Endometrial microvascular endothelial cells (primary cell): ENCODE results near the gene PSMD3. TPM values are rescaled to one million over a fixed set of nuclear protein-coding genes. Genes with fewer than 3 reads are reported as not detected.

Experiments used
- in situ Hi-C: cut with HindIII; loops from 2 replicates; pipeline ENCODE4 v1.10.0; 2017; ENCODE audit warnings: low sequenced_read_pairs, low pct_unique_long_range_greater_than_20kb; ENCODE audit errors: inconsistent ontology term
- total RNA-seq: library from RNA; depleted of rRNA; stranded (reverse); fragments of >200 nt; gene quantifications from one replicate; pipeline ENCODE4 v1.2.3, GENCODE V29; 2015; ENCODE audit errors: inconsistent ontology term

The PSMD3 gene
- total RNA-seq, 1 donor from 2014 or later = 212 TPM

DNA sequence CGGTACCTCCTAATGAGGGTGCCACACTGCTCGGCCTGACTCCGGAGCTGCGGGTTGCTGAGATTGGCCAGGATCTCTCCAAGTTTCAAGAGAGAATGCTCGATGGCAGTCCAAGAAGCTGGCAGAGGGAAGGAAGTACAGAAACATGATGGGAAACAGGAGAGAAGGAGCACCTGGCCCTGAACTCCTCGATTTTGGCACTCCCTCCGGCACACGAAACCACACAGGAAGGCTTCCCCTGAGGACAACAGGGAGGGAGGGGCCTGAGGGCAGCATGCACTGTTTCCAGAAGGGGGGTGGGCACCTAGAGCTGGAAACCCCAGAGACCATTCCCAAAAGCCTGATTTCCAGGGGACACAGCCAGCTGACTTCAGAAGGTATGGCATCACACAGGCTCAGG is 52.7 kb downstream of the PSMD3 start:
- in situ Hi-C loops = no loop called here

DNA sequence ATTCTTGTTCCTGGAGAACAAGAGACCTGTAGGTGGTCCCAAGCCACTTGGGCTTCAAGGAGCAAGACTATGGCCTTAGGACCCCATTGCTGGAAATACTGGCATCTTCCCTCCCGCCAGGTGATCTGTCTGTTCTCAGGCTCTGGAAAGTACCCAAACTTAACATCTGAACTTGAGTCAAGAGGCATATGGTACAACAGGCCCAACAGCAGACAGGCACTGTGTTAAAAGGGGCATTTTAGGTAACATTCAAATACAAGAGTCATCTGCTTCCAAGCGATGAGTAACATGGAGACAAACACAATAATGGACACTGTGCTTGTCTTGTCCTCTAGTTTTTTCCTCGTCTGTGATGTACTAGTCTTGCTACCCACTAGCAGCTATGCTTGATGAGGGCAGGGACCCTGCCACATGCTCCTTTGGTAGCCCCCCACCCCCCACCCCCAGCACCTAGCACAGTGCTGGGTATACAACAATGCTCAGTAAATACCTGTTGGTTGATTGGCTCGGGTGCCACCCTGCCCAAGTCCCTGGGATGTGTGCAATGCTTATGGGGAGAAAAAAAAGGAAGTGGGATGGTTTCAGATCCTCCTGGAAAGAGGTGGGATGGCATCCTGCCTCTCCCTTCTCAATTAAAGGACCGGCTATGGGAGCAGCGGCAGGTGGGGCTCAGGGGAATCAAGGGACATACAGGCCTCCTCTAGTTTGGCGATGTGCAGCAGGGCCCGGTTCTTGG is 54.0 kb downstream of the PSMD3 start:
- in situ Hi-C loops = no loop called here

DNA sequence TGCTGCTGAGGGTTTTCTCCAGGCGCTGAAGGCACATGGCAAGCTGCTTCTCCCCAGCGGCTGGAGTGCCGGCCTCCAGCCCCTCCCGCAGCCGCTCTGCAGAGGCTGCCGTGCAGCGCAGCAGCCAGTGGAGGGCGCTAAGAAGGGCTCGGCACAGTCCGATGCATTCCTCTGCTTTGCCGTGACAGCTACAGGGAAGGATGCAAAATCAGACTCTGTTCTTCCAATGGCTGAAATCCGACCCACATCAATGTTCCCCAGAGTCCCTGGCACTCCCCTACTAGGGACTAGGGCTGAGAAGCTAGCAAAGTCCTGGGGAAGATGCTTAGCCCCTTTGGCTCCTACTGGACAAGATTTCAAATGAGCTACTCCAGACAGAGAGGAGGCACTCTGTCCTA is 54.6 kb downstream of the PSMD3 start:
- in situ Hi-C loops = no loop called here

DNA sequence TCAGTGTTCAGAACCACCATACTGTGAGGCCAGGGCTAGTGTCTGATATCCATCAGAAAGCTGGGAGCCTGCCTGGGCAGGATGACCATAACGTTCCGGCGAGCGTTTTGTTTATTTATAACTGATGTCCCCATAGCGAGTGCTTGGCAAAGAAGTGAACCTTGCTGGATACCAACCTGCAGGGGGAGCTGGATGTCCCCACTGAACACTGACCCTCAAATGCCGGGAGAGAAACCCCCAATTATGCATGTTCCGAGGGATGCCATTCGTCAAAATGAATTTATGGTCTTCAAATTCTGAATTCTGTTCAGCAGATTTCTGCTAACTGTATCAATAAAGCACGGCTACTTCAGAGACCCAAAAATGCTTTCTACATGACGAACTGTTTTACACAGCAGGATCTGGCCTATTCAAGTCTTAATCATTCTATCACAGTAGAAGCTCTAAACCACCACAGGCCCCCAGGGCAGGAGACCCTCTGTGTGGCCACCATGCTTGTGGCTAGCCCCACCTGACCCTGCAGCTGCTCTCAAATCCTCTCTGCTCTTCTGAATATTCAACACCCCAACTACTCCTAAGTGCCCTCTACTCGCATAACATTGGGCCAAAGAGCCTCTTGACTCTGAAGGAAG is 58.4 kb downstream of the PSMD3 start:
- in situ Hi-C loops = no loop called here

DNA sequence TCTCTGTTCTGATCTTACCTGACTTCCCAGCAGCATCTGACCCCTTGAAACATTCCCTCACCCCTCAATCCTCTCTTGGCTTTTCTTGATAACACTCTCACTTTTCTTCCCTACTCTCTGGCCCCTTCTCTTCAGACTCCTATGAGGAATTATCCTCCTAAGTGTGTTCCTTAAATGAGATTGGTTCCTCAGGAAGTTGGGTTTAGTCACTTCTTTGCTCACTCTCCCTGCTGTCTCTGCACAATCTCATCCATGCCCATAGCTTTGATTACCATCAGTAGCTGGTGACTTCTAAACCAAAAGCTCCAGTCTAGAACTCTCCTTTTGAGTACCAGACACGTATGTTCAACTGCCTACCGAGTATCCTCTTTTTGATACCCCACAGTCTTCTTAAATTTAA is 60.6 kb downstream of the PSMD3 start:
- in situ Hi-C loops = no loop called here

Other genes with a start within 250 kb of the PSMD3 start
- not detected for gene GRB7, start 242.9 kb upstream of the PSMD3 start, total RNA-seq
- gene IKZF3, start 116.5 kb upstream of the PSMD3 start, total RNA-seq = not detected
- not detected for gene ZPBP2, start 112.6 kb upstream of the PSMD3 start, total RNA-seq
- gene GSDMB, start 62.2 kb upstream of the PSMD3 start, total RNA-seq = 0.19 TPM
- 13.8 TPM for gene ORMDL3, start 53.2 kb upstream of the PSMD3 start, total RNA-seq
- gene LRRC3C, start 53.1 kb upstream of the PSMD3 start, total RNA-seq = not detected
- not detected for gene GSDMA, start 17.8 kb upstream of the PSMD3 start, total RNA-seq
- 25.4 TPM for gene CSF3, start 34.6 kb downstream of the PSMD3 start, total RNA-seq
- gene MED24, start 73.6 kb downstream of the PSMD3 start, total RNA-seq = 135 TPM
- gene THRA, start 82.2 kb downstream of the PSMD3 start, total RNA-seq = 17.8 TPM
- gene NR1D1, start 119.8 kb downstream of the PSMD3 start, total RNA-seq = 2.2 TPM
- 78.9 TPM for gene MSL1, start 141.2 kb downstream of the PSMD3 start, total RNA-seq
- gene CASC3, start 159.7 kb downstream of the PSMD3 start, total RNA-seq = 48.9 TPM
- 2.6 TPM for gene RAPGEFL1, start 196.7 kb downstream of the PSMD3 start, total RNA-seq
- gene WIPF2, start 238.5 kb downstream of the PSMD3 start, total RNA-seq = 7.3 TPM